ENCODE results near the gene ADIPOR2. TPM values are rescaled to one million over a fixed set of nuclear protein-coding genes. Genes with fewer than 3 reads are reported as not detected.
A peak's percentile ranks its signal among the peaks of the same experiment; 100 is the strongest.

Gene ADIPOR2
- total RNA-seq, 1 donor from 2014 or later: 35.7 TPM

GRCh38 chr12:1832801-1833595 is 142.1 kb downstream of the ADIPOR2 start:
- no peak for DNase-seq

- DNase-seq: no peak
These were observed 142.7 kb downstream of the ADIPOR2 start for GRCh38 chr12:1833596-1834028.

- peak; percentile 42 for DNase-seq
These were observed 143.5 kb downstream of the ADIPOR2 start for GRCh38 chr12:1834186-1834925.

GRCh38 chr12:1835211-1836131 is 144.6 kb downstream of the ADIPOR2 start:
- DNase-seq: no peak

- no peak for DNase-seq
These were observed 145.5 kb downstream of the ADIPOR2 start for GRCh38 chr12:1836241-1836803.

- DNase-seq: peak; percentile 48
These were observed 146.1 kb downstream of the ADIPOR2 start for GRCh38 chr12:1836854-1837421.

GRCh38 chr12:1837541-1838204 is 146.8 kb downstream of the ADIPOR2 start:
- DNase-seq: no peak

Small RNAs within 50 kb of the gene (small RNA-seq; reads per million reads assigned to genes)
- not detected for gene MIR3649

Other genes starting within 250 kb of the ADIPOR2 start
- gene FBXL14, start 96.5 kb upstream of the ADIPOR2 start, total RNA-seq: 25.3 TPM
- gene WNT5B, start 61.8 kb upstream of the ADIPOR2 start, total RNA-seq: 30.7 TPM
- 4.5 TPM for gene LRTM2, start 129.5 kb downstream of the ADIPOR2 start, total RNA-seq
- gene CACNA2D4, start 227.6 kb downstream of the ADIPOR2 start, total RNA-seq: not detected

All from occipital lobe (tissue), 3 donors.